SK-N-DZ (cell line): ENCODE data around the gene RAI1.

Experiments used
- DNase-seq: peaks from one replicate; pipeline ENCODE4 v3.0.0-alpha.2; 2015; ENCODE audit warnings: low spot score

The RAI1 gene

GRCh38 chr17:17783116-17783824, 102.0 kb downstream of the RAI1 start:
- peak; percentile 70 for DNase-seq

- peak; percentile 68 for DNase-seq
These were observed 102.8 kb downstream of the RAI1 start for GRCh38 chr17:17783825-17784656.

- peak; percentile 61 for DNase-seq
These were observed 103.5 kb downstream of the RAI1 start for GRCh38 chr17:17784657-17785267.

GRCh38 chr17:17785407-17785806, 104.1 kb downstream of the RAI1 start:
- DNase-seq: no peak

GRCh38 chr17:17786998-17787397, 105.7 kb downstream of the RAI1 start:
- DNase-seq: no peak

- no peak for DNase-seq
These were observed 106.3 kb downstream of the RAI1 start for GRCh38 chr17:17787568-17787967.

- DNase-seq: no peak
These were observed 107.7 kb downstream of the RAI1 start for GRCh38 chr17:17788967-17789366.

GRCh38 chr17:17789410-17789809, 108.2 kb downstream of the RAI1 start:
- DNase-seq: no peak

GRCh38 chr17:17789828-17790636, 108.8 kb downstream of the RAI1 start:
- DNase-seq: no peak

GRCh38 chr17:17790637-17791464, 109.6 kb downstream of the RAI1 start:
- DNase-seq: peak; percentile 54

GRCh38 chr17:17792037-17792550, 110.8 kb downstream of the RAI1 start:
- DNase-seq: peak; percentile 91

- DNase-seq: no peak
These were observed 111.5 kb downstream of the RAI1 start for GRCh38 chr17:17792551-17793377.

- DNase-seq: no peak
These were observed 112.3 kb downstream of the RAI1 start for GRCh38 chr17:17793378-17794214.

GRCh38 chr17:17794382-17794781, 113.1 kb downstream of the RAI1 start:
- DNase-seq: no peak

- no peak for DNase-seq
These were observed 114.0 kb downstream of the RAI1 start for GRCh38 chr17:17795296-17795695.

GRCh38 chr17:17795946-17796786, 114.9 kb downstream of the RAI1 start:
- no peak for DNase-seq

- no peak for DNase-seq
These were observed 115.5 kb downstream of the RAI1 start for GRCh38 chr17:17796787-17797061.
